HG02759 (cell line): Measurements from ENCODE around the gene VSIG1.

Experiments used
- ATAC-seq: cut with Tn5 transposase; IDR thresholded peaks from one replicate; pipeline ENCODE4 v1.9.1; 2021; ENCODE audit warnings: mild to moderate bottlenecking, moderate library complexity; ENCODE audit not compliant: unreplicated experiment

Gene VSIG1

GRCh38 chrX:108044554-108045256, at the start of gene VSIG1:
Gene VSIG1, plus strand, starts transcription at chrX:108045065. Its CDS starts 66 bp downstream, at chrX:108045131.
- ATAC-seq = no peak

- ATAC-seq = no peak
Observed at GRCh38 chrX:107996124-107996523, 48.7 kb upstream of the VSIG1 start.

- ATAC-seq = peak; percentile 34
Observed at GRCh38 chrX:108000751-108001150, 44.1 kb upstream of the VSIG1 start.

GRCh38 chrX:108001218-108001814, 43.5 kb upstream of the VSIG1 start:
- peak; percentile 74 for ATAC-seq

- no peak for ATAC-seq
Observed at GRCh38 chrX:108018656-108019381, 26.0 kb upstream of the VSIG1 start.

GRCh38 chrX:108019382-108019875, 25.4 kb upstream of the VSIG1 start:
- no peak for ATAC-seq

- ATAC-seq = no peak
Observed at GRCh38 chrX:108020631-108021030, 24.2 kb upstream of the VSIG1 start.

- no peak for ATAC-seq
Observed at GRCh38 chrX:108022491-108023089, 22.3 kb upstream of the VSIG1 start.

GRCh38 chrX:108025376-108025775, 19.5 kb upstream of the VSIG1 start:
- no peak for ATAC-seq

GRCh38 chrX:108025954-108026600, 18.8 kb upstream of the VSIG1 start:
- ATAC-seq = no peak

- ATAC-seq = no peak
Observed at GRCh38 chrX:108028854-108029253, 16.0 kb upstream of the VSIG1 start.

- ATAC-seq = peak; percentile 77
Observed at GRCh38 chrX:108029928-108030711, 14.7 kb upstream of the VSIG1 start.

GRCh38 chrX:108032944-108033343, 11.9 kb upstream of the VSIG1 start:
- no peak for ATAC-seq

GRCh38 chrX:108033890-108034289, 11.0 kb upstream of the VSIG1 start:
- no peak for ATAC-seq

GRCh38 chrX:108034725-108035124, 10.1 kb upstream of the VSIG1 start:
- no peak for ATAC-seq

- no peak for ATAC-seq
Observed at GRCh38 chrX:108036298-108036973, 8.4 kb upstream of the VSIG1 start.

GRCh38 chrX:108049649-108050048, 4.8 kb downstream of the VSIG1 start:
- no peak for ATAC-seq

- ATAC-seq = no peak
Observed at GRCh38 chrX:108053218-108053617, 8.4 kb downstream of the VSIG1 start.

- ATAC-seq = no peak
Observed at GRCh38 chrX:108055546-108055945, 10.7 kb downstream of the VSIG1 start.

- ATAC-seq = no peak
Observed at GRCh38 chrX:108059801-108060200, 14.9 kb downstream of the VSIG1 start.
